Fibroblast of gingiva (primary cell): ENCODE measurements around the gene SPATA6L.

Source experiments
- DNase-seq: peaks from one replicate; pipeline ENCODE4 v3.0.0-alpha.2; 2011; ENCODE audit warnings: low read depth

SPATA6L gene, protein sequence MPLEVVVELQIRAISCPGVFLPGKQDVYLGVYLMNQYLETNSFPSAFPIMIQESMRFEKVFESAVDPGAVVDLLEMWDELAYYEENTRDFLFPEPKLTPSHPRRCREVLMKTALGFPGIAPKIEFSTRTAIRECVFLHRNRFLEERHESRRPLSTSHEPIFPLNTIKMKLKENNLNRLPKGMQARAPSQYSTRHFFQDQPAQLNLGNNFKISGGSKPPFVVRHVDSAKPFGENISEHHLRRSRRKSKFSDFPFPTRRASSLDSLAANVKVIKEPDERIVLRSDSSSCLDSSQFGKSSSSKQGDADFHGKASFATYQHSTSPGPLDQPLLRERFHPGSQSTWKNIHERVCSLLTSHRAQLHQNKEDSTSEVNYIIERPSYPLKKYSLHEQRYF

GRCh38 chr9:4666042-4666699 is at the start of gene SPATA6L:
Gene SPATA6L, minus strand, starts transcription at chr9:4666480. Its CDS starts 230 bp downstream, at chr9:4666250.
- peak; percentile 35 for DNase-seq

GRCh38 chr9:4714266-4715016 is 48.2 kb upstream of the SPATA6L start:
- no peak for DNase-seq

- peak; percentile 7 for DNase-seq
Observed at GRCh38 chr9:4713849-4714248, 47.6 kb upstream of the SPATA6L start.

GRCh38 chr9:4709380-4709779 is 43.1 kb upstream of the SPATA6L start:
- DNase-seq: no peak

GRCh38 chr9:4706971-4707622 is 40.8 kb upstream of the SPATA6L start:
- no peak for DNase-seq

DNA sequence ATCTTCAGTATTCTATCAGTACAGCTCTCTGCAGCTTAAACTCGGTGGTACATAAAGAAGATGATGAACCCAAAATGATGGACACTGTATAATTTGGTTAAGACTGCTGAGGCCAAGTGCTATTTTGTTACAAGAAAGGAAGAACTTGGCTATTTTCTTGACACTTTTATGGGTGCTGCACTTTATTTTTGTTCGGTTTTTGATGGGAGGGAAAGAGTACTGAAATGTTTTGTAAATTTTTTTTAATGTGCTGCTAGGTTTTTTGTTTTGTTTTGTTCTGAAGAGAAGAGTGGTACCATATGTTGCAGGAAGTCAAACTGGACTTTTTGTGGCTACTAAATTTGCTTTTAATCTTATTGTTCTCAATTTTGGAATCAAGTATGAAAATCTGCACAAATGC is 39.7 kb upstream of the SPATA6L start:
- DNase-seq: no peak

DNA sequence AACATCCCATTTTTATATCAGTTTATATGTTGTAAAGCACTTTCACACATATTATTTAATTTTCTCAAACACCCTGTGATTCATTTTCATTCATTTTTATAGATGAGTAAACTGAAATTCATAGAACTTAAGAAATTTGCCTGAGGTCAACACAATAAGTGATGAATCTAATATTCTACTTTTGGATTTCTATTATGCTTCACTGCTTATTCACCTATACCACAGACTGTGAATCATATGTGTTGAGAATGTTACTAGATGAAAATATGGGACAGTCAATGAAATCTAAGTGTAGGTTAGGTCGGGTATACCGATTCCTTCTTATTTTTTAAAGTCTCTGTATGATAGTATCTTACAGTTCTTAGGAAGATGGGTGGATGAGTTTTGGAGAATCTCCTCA is 37.8 kb upstream of the SPATA6L start:
- DNase-seq: no peak

GRCh38 chr9:4701526-4701925 is 35.2 kb upstream of the SPATA6L start:
- DNase-seq: no peak

DNA sequence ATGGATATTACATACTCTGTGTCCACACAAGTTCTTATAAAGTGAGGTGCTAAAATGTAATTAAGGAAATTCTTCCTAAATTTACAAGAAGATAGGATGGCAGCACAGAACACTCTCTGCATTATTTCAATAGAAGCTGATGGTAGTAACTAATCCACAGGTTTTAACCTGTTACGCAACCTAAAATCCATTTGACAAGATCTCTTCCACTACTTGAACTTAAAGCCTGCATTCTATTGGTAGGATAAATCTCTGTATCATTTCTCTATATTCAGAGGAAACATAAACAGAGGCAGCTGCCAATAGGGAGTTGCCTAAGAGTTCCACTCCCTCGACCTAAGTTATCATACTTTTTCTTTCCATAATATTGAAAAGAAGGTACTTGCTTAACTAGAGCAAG is 34.7 kb upstream of the SPATA6L start:
- no peak for DNase-seq

GRCh38 chr9:4700091-4700490 is 33.8 kb upstream of the SPATA6L start:
- no peak for DNase-seq

DNA sequence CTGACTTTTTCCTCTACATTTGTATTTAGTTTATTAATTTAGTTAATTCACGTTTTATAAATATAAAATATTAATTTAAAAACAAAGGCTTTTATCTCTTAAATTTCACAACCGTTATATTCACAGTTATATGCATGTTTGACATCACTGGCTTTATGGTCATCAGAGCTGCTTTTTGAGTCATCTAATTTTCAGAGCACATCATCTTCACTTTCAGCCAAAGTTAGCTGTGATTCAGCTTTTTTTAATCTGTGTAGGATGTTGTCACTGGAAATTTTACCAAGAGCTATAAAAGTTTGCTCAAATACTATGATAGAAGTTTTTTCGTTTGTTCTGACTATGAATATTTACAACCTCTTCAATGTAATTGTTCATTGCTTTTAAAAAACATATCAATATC is 25.5 kb upstream of the SPATA6L start:
- DNase-seq: peak; percentile 68

DNA sequence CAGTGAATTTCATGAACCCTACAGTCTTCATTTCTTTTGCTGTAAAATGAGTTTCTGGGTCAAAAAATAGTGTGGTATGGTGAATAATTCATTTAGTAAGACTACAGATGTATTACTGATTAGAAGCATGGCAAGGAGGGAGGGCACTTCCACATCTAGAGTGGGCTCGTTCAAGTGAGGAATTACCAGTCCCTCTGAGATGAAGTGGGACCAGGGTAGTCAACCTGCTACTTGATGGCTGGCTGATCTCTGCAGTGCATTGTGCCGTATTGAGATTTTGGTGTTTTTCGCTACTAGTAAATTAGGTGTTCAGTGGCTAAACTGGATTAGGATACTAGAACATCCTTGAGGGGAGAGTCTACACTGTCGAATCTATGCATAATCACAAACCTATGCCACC is 23.9 kb upstream of the SPATA6L start:
- no peak for DNase-seq

DNA sequence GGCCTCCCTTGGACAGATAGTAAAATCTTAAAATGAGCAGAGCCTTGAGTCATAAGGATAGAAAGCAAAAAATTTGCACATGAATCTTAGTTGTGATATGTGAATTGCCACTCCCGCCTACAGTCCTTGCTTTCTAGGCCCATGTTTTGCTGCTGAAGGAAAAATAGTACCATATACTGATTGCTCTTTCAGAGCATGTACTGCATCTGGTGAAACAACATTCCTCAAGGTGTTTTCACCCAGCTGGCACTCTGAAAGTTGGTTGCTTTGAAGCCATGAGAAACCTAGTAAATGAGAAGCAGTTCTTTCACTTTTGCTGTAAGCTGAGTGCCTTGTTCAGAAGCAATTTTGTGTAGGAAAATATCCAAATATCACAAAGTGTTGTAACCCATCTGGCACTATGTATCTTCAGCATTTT is 23.4 kb upstream of the SPATA6L start:
- DNase-seq: peak; percentile 60

GRCh38 chr9:4689021-4689420 is 22.7 kb upstream of the SPATA6L start:
- DNase-seq: peak; percentile 65

- no peak for DNase-seq
Observed at GRCh38 chr9:4686584-4686983, 20.3 kb upstream of the SPATA6L start.

DNA sequence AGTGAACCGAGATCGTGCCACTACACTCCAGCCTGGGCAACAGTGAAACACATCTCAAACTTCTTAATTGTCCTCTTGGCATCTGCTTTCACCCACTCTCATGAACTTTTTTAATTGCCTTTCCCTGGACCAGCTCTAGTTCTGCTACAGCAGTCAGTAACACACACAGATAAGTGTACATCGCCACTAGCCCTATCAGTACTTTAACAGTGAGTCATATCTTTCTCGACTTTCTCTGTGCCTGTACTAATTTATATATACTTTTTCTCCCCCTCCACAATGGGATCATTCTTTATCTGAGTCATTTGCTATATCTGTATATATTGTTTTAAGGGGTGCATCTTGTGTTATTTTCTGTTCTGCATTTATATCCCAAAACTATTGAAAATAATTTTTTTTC is 19.8 kb upstream of the SPATA6L start:
- DNase-seq: no peak

GRCh38 chr9:4684820-4685219 is 18.5 kb upstream of the SPATA6L start:
- DNase-seq: no peak

DNA sequence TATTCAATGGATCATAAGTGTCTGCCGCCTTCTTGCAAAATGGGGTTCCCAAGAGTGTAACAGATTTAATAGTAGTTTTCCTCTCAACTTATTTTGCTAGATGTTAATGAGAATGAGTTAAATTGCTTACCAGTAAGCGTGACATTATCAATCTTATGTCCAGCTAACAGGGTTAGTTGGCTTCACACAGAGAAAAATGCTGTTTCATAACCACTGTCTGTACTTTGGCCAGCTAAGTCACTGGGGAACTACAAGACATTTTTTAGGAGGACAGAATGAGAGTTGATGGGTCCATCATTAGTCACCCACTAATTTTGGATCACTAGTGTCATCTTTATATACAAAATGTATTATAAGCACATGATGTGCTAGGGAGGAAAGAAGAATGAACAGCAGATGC is 14.5 kb upstream of the SPATA6L start:
- DNase-seq: peak; percentile 73

DNA sequence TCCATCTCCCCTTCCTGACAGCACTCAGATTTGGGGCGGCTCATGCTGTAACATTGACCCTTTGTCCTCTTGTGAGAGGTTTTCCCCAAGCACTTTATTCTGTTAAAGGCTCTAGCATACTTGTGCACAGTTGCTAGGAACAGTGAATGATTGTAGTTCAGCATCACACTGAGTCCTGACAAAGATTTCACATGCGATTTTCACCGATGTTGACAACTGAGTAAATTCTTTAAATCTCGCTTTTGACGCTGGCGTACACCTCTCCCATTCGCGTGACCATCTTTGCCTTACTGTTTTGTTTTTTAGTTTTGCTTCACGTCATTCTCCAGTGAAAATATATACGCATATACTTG is 13.9 kb upstream of the SPATA6L start:
- no peak for DNase-seq

DNA sequence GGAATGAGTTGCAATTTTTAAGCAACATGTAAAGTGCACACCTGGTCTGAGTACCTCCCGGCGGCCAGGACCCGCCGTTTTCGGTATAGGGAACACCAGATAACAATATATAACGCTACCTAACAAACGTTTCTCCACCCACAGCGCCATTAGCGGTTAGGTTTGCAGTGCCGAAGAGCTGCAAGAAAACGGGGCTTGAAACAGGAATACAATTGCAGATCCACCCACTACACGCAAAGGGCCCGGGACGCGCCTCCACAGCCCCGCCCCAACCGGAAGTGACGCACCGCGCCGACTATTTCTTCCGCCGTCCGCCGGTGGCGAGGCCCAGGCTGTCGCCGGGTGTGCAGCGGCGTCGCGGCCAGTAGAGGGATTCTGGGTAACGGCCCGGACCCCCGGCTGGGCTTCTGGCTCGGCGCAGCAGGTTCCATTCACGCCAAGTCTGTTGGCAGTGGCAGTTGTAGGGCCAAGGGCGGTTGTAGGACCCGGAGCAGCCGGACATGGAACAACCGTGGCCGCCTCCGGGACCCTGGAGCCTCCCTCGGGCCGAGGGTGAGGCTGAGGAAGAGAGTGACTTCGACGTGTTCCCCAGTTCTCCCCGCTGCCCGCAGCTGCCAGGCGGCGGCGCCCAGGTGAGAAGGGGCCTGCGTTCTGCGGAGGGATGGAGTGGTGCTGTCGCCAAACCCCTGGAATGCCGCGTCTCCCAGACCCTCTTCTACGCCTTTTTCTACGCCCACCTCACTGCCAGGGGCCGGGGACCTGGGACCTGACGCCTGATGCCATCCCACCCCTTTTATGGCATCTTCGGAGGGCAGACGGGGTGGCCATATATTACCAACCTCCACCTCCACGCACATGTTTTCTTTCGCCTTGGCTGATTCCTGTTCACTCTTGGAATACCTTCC is 13.2 kb upstream of the SPATA6L start, which contains the start of gene CDC37L1:
TSS of gene CDC37L1 (plus strand) at position 302 of the 905 bp plus-strand sequence. CDS start at position 501, 199 bp downstream.
- DNase-seq: peak; percentile 96

- DNase-seq: peak; percentile 9
Observed at GRCh38 chr9:4678679-4679267, 12.5 kb upstream of the SPATA6L start.
